C4-2B (cell line): Measurements from ENCODE around the gene TNFAIP8L3.

Source experiments
- CTCF ChIP-seq: fragments of 450-650 bp; conservative IDR thresholded peaks from 2 replicates; pipeline ENCODE4 v1.5.1; 2017; ENCODE audit warnings: mild to moderate bottlenecking
- ZFX ChIP-seq: fragments of 450-650 bp; IDR thresholded peaks from 2 replicates; pipeline ENCODE4 v1.6.1; 2017

- no peak for TF ChIP-seq CTCF
- no peak for TF ChIP-seq ZFX
Measured at GRCh38 chr15:51135276-51135675, 40.6 kb upstream of the TNFAIP8L3 start.
